Stimulated activated CD8-positive, alpha-beta memory T cell treated with anti-CD3 and anti-CD28 coated beads, Interleukin-7, amount 100 ng/mL, for 4 hours (primary cell): ENCODE results near the gene ARMC12.

Source experiments
- DNase-seq, 2 donors: peaks; one replicate each; pipeline ENCODE4 v3.0.0-alpha.2; 2020; ENCODE audit warnings: low read depth in 2 of 2

Gene ARMC12

GRCh38 chr6:35718375-35718736 is 18.5 kb upstream of the ARMC12 start:
- DNase-seq: no peak

- DNase-seq: no peak
Observed at GRCh38 chr6:35718911-35719381, 17.9 kb upstream of the ARMC12 start.

- DNase-seq: no peak
Observed at GRCh38 chr6:35719404-35719829, 17.4 kb upstream of the ARMC12 start.

GRCh38 chr6:35719830-35720733 is 16.8 kb upstream of the ARMC12 start:
- DNase-seq: no peak

GRCh38 chr6:35722121-35722761 is 14.6 kb upstream of the ARMC12 start:
- DNase-seq: no peak

- no peak for DNase-seq
Observed at GRCh38 chr6:35723587-35723986, 13.2 kb upstream of the ARMC12 start.

GRCh38 chr6:35724059-35724458 is 12.8 kb upstream of the ARMC12 start:
- no peak for DNase-seq

GRCh38 chr6:35724471-35724870 is 12.4 kb upstream of the ARMC12 start:
- no peak for DNase-seq

GRCh38 chr6:35725081-35725708 is 11.6 kb upstream of the ARMC12 start:
- DNase-seq: no peak

GRCh38 chr6:35725721-35726438 is 11.0 kb upstream of the ARMC12 start:
- no peak for DNase-seq

- DNase-seq: no peak
Observed at GRCh38 chr6:35727231-35727934, 9.4 kb upstream of the ARMC12 start.

GRCh38 chr6:35727935-35728682 is 8.7 kb upstream of the ARMC12 start:
- DNase-seq: peak; percentile 79 to 87

- DNase-seq: no peak
Observed at GRCh38 chr6:35728683-35729678, 7.9 kb upstream of the ARMC12 start.

- DNase-seq: no peak
Observed at GRCh38 chr6:35729722-35730121, 7.1 kb upstream of the ARMC12 start.

GRCh38 chr6:35730745-35731413 is 6.0 kb upstream of the ARMC12 start:
- DNase-seq: no peak

- peak; percentile 88 to 91 for DNase-seq
Observed at GRCh38 chr6:35731414-35731735, 5.5 kb upstream of the ARMC12 start.

- peak; percentile 83 to 94 for DNase-seq
Observed at GRCh38 chr6:35731736-35732532, 4.9 kb upstream of the ARMC12 start.

- DNase-seq: no peak
Observed at GRCh38 chr6:35733633-35734032, 3.2 kb upstream of the ARMC12 start.
